ENCODE results near the gene GARIN5A.

DNA sequence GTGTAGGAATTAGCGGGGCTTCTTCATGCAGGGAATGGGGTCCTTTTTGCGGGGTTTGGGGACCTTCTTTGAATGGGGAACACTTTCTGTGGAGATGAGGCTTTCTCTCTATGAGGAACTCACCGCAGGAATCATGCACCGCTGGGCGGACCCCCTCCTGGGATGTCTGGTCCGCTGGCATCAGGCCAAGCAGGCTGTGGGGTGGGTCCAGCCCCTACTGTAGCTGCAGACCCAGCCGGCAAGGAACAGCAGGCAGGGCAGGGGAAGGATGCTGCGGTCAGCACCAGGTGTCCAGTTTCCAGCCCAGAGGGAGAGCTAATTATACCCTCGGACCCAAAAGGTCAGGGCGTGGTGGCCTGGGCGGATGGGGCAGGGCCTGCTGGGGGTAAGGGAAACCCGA is 42.1 kb downstream of the GARIN5A start:
- TF ChIP-seq, protein P1, sequence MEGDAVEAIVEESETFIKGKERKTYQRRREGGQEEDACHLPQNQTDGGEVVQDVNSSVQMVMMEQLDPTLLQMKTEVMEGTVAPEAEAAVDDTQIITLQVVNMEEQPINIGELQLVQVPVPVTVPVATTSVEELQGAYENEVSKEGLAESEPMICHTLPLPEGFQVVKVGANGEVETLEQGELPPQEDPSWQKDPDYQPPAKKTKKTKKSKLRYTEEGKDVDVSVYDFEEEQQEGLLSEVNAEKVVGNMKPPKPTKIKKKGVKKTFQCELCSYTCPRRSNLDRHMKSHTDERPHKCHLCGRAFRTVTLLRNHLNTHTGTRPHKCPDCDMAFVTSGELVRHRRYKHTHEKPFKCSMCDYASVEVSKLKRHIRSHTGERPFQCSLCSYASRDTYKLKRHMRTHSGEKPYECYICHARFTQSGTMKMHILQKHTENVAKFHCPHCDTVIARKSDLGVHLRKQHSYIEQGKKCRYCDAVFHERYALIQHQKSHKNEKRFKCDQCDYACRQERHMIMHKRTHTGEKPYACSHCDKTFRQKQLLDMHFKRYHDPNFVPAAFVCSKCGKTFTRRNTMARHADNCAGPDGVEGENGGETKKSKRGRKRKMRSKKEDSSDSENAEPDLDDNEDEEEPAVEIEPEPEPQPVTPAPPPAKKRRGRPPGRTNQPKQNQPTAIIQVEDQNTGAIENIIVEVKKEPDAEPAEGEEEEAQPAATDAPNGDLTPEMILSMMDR (IDR thresholded peaks at IDR 0.05): no peak
- TF ChIP-seq POLR2A (IDR thresholded peaks at IDR 0.05; ENCODE audit: low read depth): no peak

Data from esophagus muscularis mucosa (tissue), 3 donors.